HCT116 (cell line): ENCODE data around the gene AATF. TPM values are rescaled to one million over a fixed set of nuclear protein-coding genes. Genes with fewer than 3 reads are reported as not detected.

ENCODE experiments used
- ATAC-seq: fragments of 200-7000 bp; cut with Tn5 transposase; 2 replicates; pipeline ENCODE4 v1.9.1; 2020; ENCODE audit warnings: mild to moderate bottlenecking, moderate library complexity
- BruUV-seq: library from RNA; stranded (reverse); fragments of 400-500 nt; replicated peaks from 2 replicates; lab custom pipeline; 2021; lab: Mats Ljungman, UMichigan
- CTCF ChIA-PET: fragments of 300-600 bp; sonication (Branson Sonifier 250); formaldehyde crosslinking; loops from one replicate; lab custom pipeline; 2021; ENCODE audit warnings: antibody characterized with exemption; lab: Charles Lee
- POLR2A ChIA-PET: fragments of 300-600, 350-600 bp; sonication (Branson Sonifier 250); formaldehyde crosslinking; loops from one replicate; lab custom pipeline; 2021; ENCODE audit warnings: antibody characterized with exemption; lab: Charles Lee
- RAD21 ChIA-PET, 2 experiments: fragments of 300-600 bp; sonication (Branson Sonifier 250); formaldehyde crosslinking; loops; one replicate each; lab custom pipeline; 2023; ENCODE audit warnings: low total read pairs in 2 of 2; ENCODE audit not compliant: uncharacterized antibody in 2 of 2, unreplicated experiment in 2 of 2, low non-redundant PET in 1 of 2; lab: Charles Lee
- DNase-seq: peaks from one replicate; pipeline ENCODE4 v3.0.0-alpha.2; 2010; ENCODE audit warnings: low read depth, low spot score
- H2AFZ ChIP-seq: fragments of 200-600 bp; shearing (Covaris generic), sonication (generic); 2 replicates; pipeline ENCODE4 v1.6.1; 2017; ENCODE audit warnings: low read depth, mixed run types, mixed read lengths, antibody characterized with exemption, low read length; ENCODE audit not compliant: poor library complexity, severe bottlenecking
- H3K27ac ChIP-seq: 2 replicates; pipeline ENCODE4 v1.5.1; 2012; ENCODE audit warnings: low read depth, low read length
- H3K27me3 ChIP-seq: fragments of 200-600 bp; sonication (generic); 2 replicates; pipeline ENCODE4 v1.6.1; 2016; ENCODE audit warnings: mixed run types, low read length, mixed read lengths; ENCODE audit not compliant: insufficient read depth
- H3K36me3 ChIP-seq, 2 experiments: fragments of 200-500 bp in 1 of 2; fragments of 200-600 bp in 1 of 2; sonication (Bioruptor generic) in 1 of 2; sonication (generic) in 1 of 2; 2 replicates each; pipeline versions ENCODE4 v1.5.1 to v1.6.1; 2014 to 2016; ENCODE audit warnings: low read length in 2 of 2, inconsistent platforms in 1 of 2, mixed read lengths in 1 of 2, mixed run types in 1 of 2; ENCODE audit not compliant: insufficient read depth in 2 of 2, control insufficient read depth in 1 of 2
- H3K4me1 ChIP-seq, 2 experiments: fragments of 200-600 bp in 1 of 2; sonication (generic) in 1 of 2; 2 replicates each; pipeline versions ENCODE4 v1.5.1 to v1.6.1; 2012 to 2017; ENCODE audit warnings: low read length in 2 of 2, inconsistent platforms in 1 of 2, mild to moderate bottlenecking in 1 of 2, mixed read lengths in 1 of 2, mixed run types in 1 of 2, moderate library complexity in 1 of 2; ENCODE audit not compliant: insufficient read depth in 2 of 2, control insufficient read depth in 1 of 2
- H3K4me2 ChIP-seq: fragments of 200-600 bp; sonication (generic); 2 replicates; pipeline ENCODE4 v1.6.1; 2017; ENCODE audit warnings: mixed run types, low read length, mixed read lengths
- H3K4me3 ChIP-seq, 2 experiments: fragments of 200-600 bp in 1 of 2; sonication (generic) in 1 of 2; replicated peaks in 1 of 2; 2 replicates each; pipeline ENCODE4 v1.5.1; 2011 to 2016; ENCODE audit warnings: low read length in 2 of 2, control low read depth in 1 of 2, low read depth in 1 of 2, mild to moderate bottlenecking in 1 of 2, mixed read lengths in 1 of 2, mixed run types in 1 of 2
- H3K79me2 ChIP-seq: fragments of 200-600 bp; sonication (generic); 2 replicates; pipeline ENCODE4 v1.6.1; 2017; ENCODE audit warnings: mild to moderate bottlenecking, mixed run types, low read length, moderate library complexity, mixed read lengths; ENCODE audit not compliant: insufficient read depth
- H3K9ac ChIP-seq: fragments of 200-600 bp; sonication (generic); 2 replicates; pipeline ENCODE4 v1.6.1; 2016; ENCODE audit warnings: low read length, mixed read lengths
- H3K9me2 ChIP-seq: fragments of 200-600 bp; sonication (generic), shearing (Covaris generic); 2 replicates; pipeline ENCODE4 v1.6.1; 2017; ENCODE audit warnings: mixed run types, mild to moderate bottlenecking, moderate library complexity; ENCODE audit not compliant: insufficient read depth
- H3K9me3 ChIP-seq, 2 experiments: fragments of 200-500 bp in 1 of 2; fragments of 200-600 bp in 1 of 2; sonication (Bioruptor generic) in 1 of 2; sonication (generic) in 1 of 2; 2 replicates each; pipeline ENCODE4 v1.6.1; 2014 to 2017; ENCODE audit warnings: low read length in 2 of 2, mixed read lengths in 2 of 2, inconsistent platforms in 1 of 2, low read depth in 1 of 2, mild to moderate bottlenecking in 1 of 2, mixed run types in 1 of 2, moderate library complexity in 1 of 2; ENCODE audit not compliant: control insufficient read depth in 1 of 2, insufficient read depth in 1 of 2
- H4K20me1 ChIP-seq: fragments of 200-600 bp; sonication (generic), shearing (Covaris generic); 2 replicates; pipeline ENCODE4 v1.6.1; 2017; ENCODE audit warnings: mixed run types, mild to moderate bottlenecking, moderate library complexity; ENCODE audit not compliant: insufficient read depth
- CBX3 ChIP-seq: IDR thresholded peaks from 2 replicates; pipeline ENCODE4 v1.6.1; 2012; ENCODE audit warnings: low read depth
- CTCF ChIP-seq, 3 experiments: fragments of 200-600 bp in 1 of 3; sonication (generic) in 1 of 3; IDR thresholded peaks in 2 of 3; conservative IDR thresholded peaks in 1 of 3; 2 replicates each; pipeline ENCODE4 v1.5.1; 2012 to 2017; ENCODE audit warnings: low read depth in 2 of 3, low read length in 2 of 3, antibody characterized with exemption in 1 of 3, borderline replicate concordance in 1 of 3, control low read depth in 1 of 3, mild to moderate bottlenecking in 1 of 3, mixed read lengths in 1 of 3, mixed run types in 1 of 3, moderate library complexity in 1 of 3; ENCODE audit not compliant: insufficient read depth in 1 of 3
- ELF1 ChIP-seq: IDR thresholded peaks from 2 replicates; pipeline ENCODE4 v1.6.1; 2012; ENCODE audit warnings: low read depth, borderline replicate concordance
- JUND ChIP-seq: IDR thresholded peaks from 2 replicates; pipeline ENCODE4 v1.6.1; 2012
- REST ChIP-seq: IDR thresholded peaks from 2 replicates; pipeline ENCODE4 v1.6.1; 2012; ENCODE audit warnings: low read depth
- SRF ChIP-seq: IDR thresholded peaks from 2 replicates; pipeline ENCODE4 v1.6.1; 2012; ENCODE audit warnings: low read depth
- TCF7L2 ChIP-seq: IDR thresholded peaks from 2 replicates; pipeline ENCODE4 v1.7.0; 2011; ENCODE audit warnings: borderline replicate concordance, inconsistent platforms; ENCODE audit not compliant: insufficient read depth, insufficient read length; ENCODE audit errors: extremely low read depth
- YY1 ChIP-seq: IDR thresholded peaks from 2 replicates; pipeline ENCODE4 v1.6.1; 2011; ENCODE audit warnings: low read length, low read depth, moderate library complexity, mild to moderate bottlenecking; ENCODE audit not compliant: insufficient replicate concordance; ENCODE audit errors: extremely low read depth
- intact Hi-C: fragments of 100-400 bp; cut with micrococcal nuclease; formaldehyde crosslinking; loops from 2 replicates; pipeline ENCODE4 v1.10.0; 2022
- total RNA-seq: library from RNA; stranded (reverse); gene quantifications from one replicate; pipeline ENCODE4 v1.2.1, GENCODE V29; 2021; ENCODE audit not compliant: unreplicated experiment

AATF gene
- total RNA-seq, 1 experiment from 2014 or later, result 105 TPM

- Histone ChIP-seq H4K20me1 (no peaks in the 10 kb centered on the region), H3K4me3 (no peak overlapping the region), H3K9me2 (no peaks in the 10 kb centered on the region), H3K27me3 (no peaks in the 10 kb centered on the region), H3K9ac (no peak overlapping the region), H3K27ac (no peak overlapping the region), H3K4me1 (peaks cover 2 to 13% of the 10 kb centered on the region in 2 experiments; a peak in 2 of 4 replicates), H3K79me2 (no peaks in the 10 kb centered on the region), H3K9me3 (no peaks in the 10 kb centered on the region), H3K36me3 (no peaks in the 10 kb centered on the region), H3K4me2 (no peak overlapping the region), H2AFZ (no peak overlapping the region)
- ATAC-seq (no peak), DNase-seq (no peak)
- ChIA-PET POLR2A (no interaction called here), RAD21 (no interaction called here), CTCF (no interaction called here)
- BruUV-seq, result no TSS peak
- intact Hi-C loops, result no loop called here
- TF ChIP-seq ELF1, result no peak
- no peak for TF ChIP-seq REST
- TF ChIP-seq SRF, result no peak
Observed at GRCh38 chr17:36939052-36939801, 9.5 kb upstream of the AATF start.

- Histone ChIP-seq H3K9me2 (no peaks in the 10 kb centered on the region), H3K36me3 (no peaks in the 10 kb centered on the region), H2AFZ (no peak overlapping the region), H3K79me2 (no peaks in the 10 kb centered on the region), H3K4me1 (peaks cover 2 to 13% of the 10 kb centered on the region in 2 experiments; a peak in 2 of 4 replicates), H4K20me1 (no peaks in the 10 kb centered on the region), H3K4me2 (no peak overlapping the region), H3K27ac (no peak overlapping the region), H3K9ac (no peak overlapping the region), H3K9me3 (no peaks in the 10 kb centered on the region), H3K4me3 (no peak overlapping the region), H3K27me3 (no peaks in the 10 kb centered on the region)
- DNase-seq, result no peak
- no TSS peak for BruUV-seq
- intact Hi-C loops, result no loop called here
- ChIA-PET CTCF (no interaction called here), POLR2A (no interaction called here), RAD21 (no interaction called here)
- no peak for ATAC-seq
- TF ChIP-seq CBX3, result no peak
- TF ChIP-seq REST, result no peak
- no peak for TF ChIP-seq TCF7L2
- TF ChIP-seq JUND, result no peak
- no peak for TF ChIP-seq YY1
- TF ChIP-seq CTCF (IDR thresholded peaks at IDR 0.05 in 2 of 3, conservative IDR thresholded peaks at IDR 0.05 in 1 of 3; ENCODE audit: borderline replicate concordance in 1 of 3, insufficient read depth in 1 of 3, low read depth in 2 of 3, low read length in 2 of 3), result no peak
Observed at GRCh38 chr17:36939802-36940312, 8.9 kb upstream of the AATF start.
